ENCODE data around the gene PLXNB2. TPM values are rescaled to one million over a fixed set of nuclear protein-coding genes. Genes with fewer than 3 reads are reported as not detected.

The PLXNB2 gene
- total RNA-seq, 4 donors from 2014 or later: 105 to 199 (median 155) TPM

DNA sequence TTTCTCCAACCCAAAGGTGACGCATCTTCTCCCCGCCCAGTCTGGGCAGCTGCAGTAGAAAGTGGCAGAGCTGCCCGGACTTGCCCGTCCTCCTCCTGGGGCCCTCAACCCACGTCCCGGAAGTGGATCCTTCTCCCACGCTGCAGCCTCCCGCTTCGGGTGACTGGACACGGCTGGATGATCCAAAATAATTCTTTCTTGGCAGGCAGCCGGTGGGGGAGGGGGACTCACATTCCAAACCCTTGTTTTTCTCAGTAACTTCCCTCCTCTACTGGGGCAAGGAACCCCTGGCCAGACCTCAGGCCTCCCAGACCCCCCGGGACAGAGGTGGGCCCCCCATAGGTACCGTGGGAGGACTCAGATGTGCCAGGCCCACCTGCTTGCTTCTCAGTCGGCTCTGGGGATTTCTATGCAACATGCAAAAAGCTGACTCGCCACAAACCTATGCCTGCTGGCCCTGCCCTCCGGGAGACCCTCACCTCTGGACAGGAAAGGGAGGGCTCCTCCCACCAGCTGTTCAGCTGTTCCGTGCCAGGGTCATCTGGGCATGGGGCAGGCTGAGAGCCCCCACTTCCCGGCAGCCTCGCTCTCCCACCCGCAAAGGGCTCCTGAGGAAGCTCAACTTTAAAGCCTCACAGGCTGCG is 1.4 kb downstream of the PLXNB2 start:
- intact Hi-C loops (cut with DNase I; ENCODE audit: low total_unique reads): no loop called here
- TF ChIP-seq, protein P1, sequence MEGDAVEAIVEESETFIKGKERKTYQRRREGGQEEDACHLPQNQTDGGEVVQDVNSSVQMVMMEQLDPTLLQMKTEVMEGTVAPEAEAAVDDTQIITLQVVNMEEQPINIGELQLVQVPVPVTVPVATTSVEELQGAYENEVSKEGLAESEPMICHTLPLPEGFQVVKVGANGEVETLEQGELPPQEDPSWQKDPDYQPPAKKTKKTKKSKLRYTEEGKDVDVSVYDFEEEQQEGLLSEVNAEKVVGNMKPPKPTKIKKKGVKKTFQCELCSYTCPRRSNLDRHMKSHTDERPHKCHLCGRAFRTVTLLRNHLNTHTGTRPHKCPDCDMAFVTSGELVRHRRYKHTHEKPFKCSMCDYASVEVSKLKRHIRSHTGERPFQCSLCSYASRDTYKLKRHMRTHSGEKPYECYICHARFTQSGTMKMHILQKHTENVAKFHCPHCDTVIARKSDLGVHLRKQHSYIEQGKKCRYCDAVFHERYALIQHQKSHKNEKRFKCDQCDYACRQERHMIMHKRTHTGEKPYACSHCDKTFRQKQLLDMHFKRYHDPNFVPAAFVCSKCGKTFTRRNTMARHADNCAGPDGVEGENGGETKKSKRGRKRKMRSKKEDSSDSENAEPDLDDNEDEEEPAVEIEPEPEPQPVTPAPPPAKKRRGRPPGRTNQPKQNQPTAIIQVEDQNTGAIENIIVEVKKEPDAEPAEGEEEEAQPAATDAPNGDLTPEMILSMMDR (IDR thresholded peaks at IDR 0.05): no peak
- no peak for TF ChIP-seq POLR2A (IDR thresholded peaks at IDR 0.05)
- peak overlapping the region; percentile 52 for H3K4me3 ChIP-seq (ENCODE audit: low read depth, poor library complexity, severe bottlenecking)
- WGBS, 2 donors: 2% methylated on average over 13 to 17 of the region's 21 CpGs
- peak; percentile 83 to 96 for DNase-seq (ENCODE audit: low spot score in 2 of 2)

DNA sequence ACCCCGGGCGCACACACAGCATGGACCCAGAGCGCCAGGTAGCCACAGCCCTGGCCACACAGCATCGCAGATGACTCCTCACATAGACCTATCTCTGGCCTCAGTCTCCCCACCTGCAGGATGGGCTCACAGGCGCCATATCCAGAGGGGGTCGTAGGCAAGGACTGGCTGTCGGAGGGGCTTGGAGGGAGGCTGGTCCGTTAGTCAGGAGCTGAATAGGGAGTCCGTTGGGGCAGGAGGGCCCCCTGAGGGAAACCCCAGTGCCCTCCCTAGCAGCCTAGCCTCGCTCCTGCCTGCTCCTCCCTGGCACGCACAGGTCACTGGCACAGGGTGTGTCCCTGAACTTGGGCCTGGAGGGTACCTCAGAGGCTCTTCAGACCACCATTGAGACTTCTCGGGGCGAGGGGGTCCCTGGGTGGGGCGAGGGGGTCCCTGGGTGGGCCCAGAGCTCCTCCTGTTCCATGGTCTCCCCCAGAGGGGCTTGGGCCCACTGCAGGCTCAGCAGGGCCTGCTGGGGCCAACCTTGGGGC is 2.0 kb downstream of the PLXNB2 start:
- 34 to 42% methylated on average over 8 to 14 of the region's 14 CpGs for WGBS, 2 donors
- H3K4me3 ChIP-seq (ENCODE audit: low read depth, poor library complexity, severe bottlenecking): no peak overlapping the region
- intact Hi-C loops (cut with DNase I; ENCODE audit: low total_unique reads): no loop called here
- TF ChIP-seq POLR2A (IDR thresholded peaks at IDR 0.05): no peak
- TF ChIP-seq, protein P1 (IDR thresholded peaks at IDR 0.05): no peak
- DNase-seq (ENCODE audit: low spot score in 2 of 2): no peak

- WGBS, 2 donors: 33 to 40% methylated on average over 17 to 20 of the region's 22 CpGs
- H3K4me3 ChIP-seq (ENCODE audit: low read depth, poor library complexity, severe bottlenecking): no peak overlapping the region
- DNase-seq (ENCODE audit: low spot score in 2 of 2): no peak
- TF ChIP-seq POLR2A (IDR thresholded peaks at IDR 0.05): no peak
- TF ChIP-seq, protein P1 (IDR thresholded peaks at IDR 0.05): no peak
- intact Hi-C loops (cut with DNase I; ENCODE audit: low total_unique reads): no loop called here
Measured at GRCh38 chr22:50304528-50305392, 2.7 kb downstream of the PLXNB2 start.

DNA sequence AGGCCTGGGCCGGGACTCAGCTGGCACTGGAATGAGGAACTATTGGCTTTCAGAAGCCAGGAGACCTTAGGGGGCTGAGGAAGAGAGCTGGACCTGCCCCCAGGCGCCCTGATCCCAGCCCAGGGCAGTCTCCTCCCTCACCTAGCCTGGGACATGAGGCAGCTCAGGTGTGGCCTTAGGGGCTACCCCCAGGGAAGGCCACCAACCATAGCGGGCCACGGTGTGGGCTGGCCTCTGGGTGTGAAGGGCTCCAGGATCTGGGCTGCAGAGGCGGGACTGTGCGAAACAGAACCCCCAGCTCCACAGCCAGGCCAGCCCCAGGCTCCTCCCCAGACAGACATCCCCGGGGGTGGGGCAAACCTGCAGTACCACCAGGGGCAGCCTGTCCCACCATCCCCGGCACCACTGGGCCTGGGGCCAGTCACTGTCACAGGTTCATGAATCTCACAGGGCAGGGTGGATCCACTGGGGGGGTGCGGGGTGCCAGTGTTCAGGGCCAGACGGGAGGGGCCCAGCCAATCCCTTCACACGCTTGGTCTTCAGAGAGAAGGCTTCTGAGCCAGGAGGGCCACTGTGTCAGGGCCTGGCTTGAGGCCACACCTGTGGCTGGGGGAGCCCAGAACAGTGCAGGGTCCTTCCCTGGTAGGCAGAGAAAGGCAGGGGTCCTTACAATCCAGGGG is 3.5 kb downstream of the PLXNB2 start:
- DNase-seq (ENCODE audit: low spot score in 2 of 2): peak; percentile 45 to 94
- H3K4me3 ChIP-seq (ENCODE audit: low read depth, poor library complexity, severe bottlenecking): no peak overlapping the region
- intact Hi-C loops (cut with DNase I; ENCODE audit: low total_unique reads): no loop called here
- 15 to 46% methylated on average over 5 to 7 of the region's 11 CpGs for WGBS, 2 donors
- TF ChIP-seq, protein P1 (IDR thresholded peaks at IDR 0.05): no peak
- no peak for TF ChIP-seq POLR2A (IDR thresholded peaks at IDR 0.05)

DNA sequence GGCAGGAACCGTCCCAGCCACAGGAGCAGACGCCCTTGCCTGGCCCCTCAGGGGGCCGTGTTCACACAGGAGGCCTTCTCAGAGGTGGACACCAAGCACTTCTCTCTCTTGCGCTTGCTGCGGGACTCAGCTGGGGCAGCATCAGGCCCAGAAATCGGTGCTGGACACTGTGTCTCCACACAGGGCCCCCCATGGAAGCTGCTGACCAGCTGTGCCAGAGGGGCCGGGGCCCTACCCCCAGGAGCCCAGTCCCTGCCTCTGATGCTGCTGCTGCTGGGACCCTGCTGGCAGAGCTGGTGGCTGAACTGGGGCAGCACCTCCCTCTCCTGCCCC is 4.0 kb downstream of the PLXNB2 start:
- DNase-seq (ENCODE audit: low spot score in 2 of 2): no peak
- WGBS, 2 donors: 57 to 63% methylated on average over 6 to 7 of the region's 7 CpGs

More for the DNA sequence above, 4.0 kb downstream of the PLXNB2 start:
- TF ChIP-seq, protein P1 (IDR thresholded peaks at IDR 0.05): no peak
- TF ChIP-seq POLR2A (IDR thresholded peaks at IDR 0.05): no peak
- intact Hi-C loops (cut with DNase I; ENCODE audit: low total_unique reads): no loop called here
- H3K4me3 ChIP-seq (ENCODE audit: low read depth, poor library complexity, severe bottlenecking): no peak overlapping the region

Measured in lower leg skin (tissue), 4 donors.